Subcutaneous adipose tissue (tissue), 4 donors: Measurements from ENCODE around the gene UTS2R. TPM values are rescaled to one million over a fixed set of nuclear protein-coding genes. Genes with fewer than 3 reads are reported as not detected.

ENCODE experiments used
- CTCF ChIP-seq: fragments of 450-650 bp; IDR thresholded peaks from one replicate; pipeline ENCODE4 v1.5.1; 2016; ENCODE audit warnings: low read depth, mild to moderate bottlenecking, control low read depth, antibody characterized with exemption, moderate library complexity
- total RNA-seq, 4 donors: library from RNA; depleted of rRNA; stranded (reverse); fragments of >200 nt; gene quantifications; one replicate each; pipeline ENCODE4 v1.1.0, GENCODE V29; 2016

UTS2R gene
- total RNA-seq, 4 donors from 2014 or later: not detected

GRCh38 chr17:82354804-82355308 is 16.7 kb upstream of the UTS2R start:
- no peak for TF ChIP-seq CTCF

DNA sequence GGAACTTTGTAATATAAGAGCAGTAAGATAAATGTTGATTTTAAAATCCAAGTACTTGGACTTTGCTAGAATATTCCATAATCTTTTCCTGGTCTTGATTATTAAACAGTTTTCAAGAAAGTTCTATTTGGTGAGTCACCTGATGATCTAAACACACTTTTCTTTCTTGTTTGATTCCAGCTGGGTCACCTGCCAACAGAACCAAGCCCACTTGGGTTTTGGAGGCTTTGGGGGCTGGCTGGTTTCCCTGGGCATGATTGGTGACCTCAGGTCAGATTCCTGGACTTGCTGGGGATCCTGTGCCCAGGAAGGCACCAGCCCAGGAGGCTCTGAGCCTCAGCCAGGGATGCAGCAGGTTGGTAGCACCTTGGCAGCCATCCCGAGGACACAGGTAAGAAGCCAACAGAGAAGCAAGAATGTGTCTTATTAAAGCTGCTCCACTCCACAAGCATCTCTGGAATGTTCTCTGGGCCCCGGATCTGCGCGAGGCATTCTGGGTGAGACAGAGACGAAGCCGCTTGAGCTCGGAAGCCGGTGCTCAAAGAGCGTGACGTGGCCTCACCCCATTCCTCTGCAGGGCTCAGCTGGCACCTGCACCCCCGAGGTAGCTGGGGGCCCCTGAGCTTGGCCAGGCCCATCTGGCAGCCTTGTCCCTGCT is 15.7 kb upstream of the UTS2R start:
- TF ChIP-seq CTCF: no peak

- TF ChIP-seq CTCF: no peak
These were observed 14.7 kb upstream of the UTS2R start for GRCh38 chr17:82356845-82357355.

GRCh38 chr17:82357394-82357793 is 14.2 kb upstream of the UTS2R start:
- TF ChIP-seq CTCF: no peak

DNA sequence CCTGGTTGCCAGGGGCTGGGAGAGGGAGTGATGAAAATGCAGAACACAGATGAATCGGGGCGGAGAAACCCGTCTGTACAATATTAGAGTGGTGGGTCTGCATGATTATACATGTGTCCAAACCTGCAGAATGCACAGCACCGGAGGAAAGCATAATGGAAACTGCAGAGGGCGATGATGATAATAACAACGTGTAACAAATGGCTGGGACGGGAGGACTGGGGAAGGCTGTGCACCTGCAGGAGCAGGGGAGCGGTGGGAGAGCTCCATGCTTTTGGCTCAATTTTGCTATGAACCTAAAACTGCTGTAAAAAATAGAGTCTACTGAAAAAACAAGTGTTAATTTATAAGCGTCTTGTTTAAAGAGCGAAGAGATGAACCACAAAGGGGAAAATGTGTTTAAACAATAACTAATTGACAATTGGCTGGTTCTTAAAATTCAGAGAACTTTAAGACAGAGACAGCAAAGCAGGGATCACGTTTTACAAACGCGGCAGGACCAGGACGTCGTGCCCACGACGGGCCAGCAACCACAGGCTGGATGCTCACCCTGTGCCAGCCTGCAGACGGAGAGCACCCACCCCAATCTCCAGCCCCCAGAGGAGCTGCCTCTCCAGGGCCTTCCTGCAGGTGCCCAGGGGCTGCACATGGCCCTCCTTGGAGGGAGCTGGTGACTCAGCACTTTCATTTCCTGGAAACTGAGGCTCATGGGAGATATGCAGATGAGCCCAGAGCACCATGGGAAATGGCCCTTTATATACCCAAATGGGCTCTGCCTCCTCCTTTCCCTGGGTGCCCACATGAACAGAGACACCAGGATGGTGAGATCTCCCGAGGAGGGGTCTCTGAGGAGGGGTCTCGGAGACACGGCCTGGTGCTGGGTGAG is 12.9 kb upstream of the UTS2R start, which contains the start of gene TEX19:
Gene TEX19 (plus strand): TSS at position 783 of the 886 bp plus-strand sequence. CDS start 2,904 bp downstream, outside the sequence.
- no peak for TF ChIP-seq CTCF

DNA sequence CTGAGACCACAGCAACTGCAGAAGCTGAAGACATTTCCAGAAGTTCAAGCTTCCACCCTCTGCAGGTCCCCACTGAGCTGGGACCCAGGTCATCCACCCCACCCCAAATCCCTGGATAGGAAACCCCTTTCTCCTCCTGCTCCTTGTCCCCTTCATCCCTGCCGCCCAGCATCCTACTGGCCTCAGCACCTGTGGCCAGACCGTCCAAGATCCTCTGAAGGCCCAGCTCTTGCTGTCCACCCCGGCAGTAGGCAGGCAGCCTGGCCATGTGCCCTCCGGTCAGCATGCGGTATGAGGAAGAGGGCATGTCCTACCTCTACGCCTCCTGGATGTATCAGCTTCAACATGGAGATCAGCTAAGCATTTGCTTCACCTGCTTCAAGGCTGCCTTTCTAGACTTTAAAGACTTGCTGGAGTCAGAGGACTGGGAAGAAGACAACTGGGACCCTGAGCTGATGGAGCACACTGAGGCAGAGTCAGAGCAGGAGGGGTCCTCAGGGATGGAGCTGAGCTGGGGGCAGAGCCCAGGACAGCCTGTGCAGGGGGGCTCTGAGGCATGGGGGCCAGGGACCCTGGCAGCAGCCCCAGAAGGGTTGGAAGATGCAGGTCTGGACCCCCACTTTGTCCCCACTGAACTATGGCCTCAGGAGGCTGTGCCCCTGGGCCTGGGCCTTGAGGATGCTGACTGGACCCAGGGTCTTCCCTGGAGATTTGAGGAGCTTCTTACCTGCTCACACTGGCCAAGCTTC is 9.5 kb upstream of the UTS2R start:
- no peak for TF ChIP-seq CTCF
